ENCODE data around the gene MYDGF.
A peak's percentile ranks its signal among the peaks of the same experiment; 100 is the strongest.

MYDGF gene

GRCh38 chr19:4641132-4641531, 29.0 kb downstream of the MYDGF start:
- DNase-seq (ENCODE audit: low read depth), result no peak

- DNase-seq (ENCODE audit: low read depth), result no peak
Measured at GRCh38 chr19:4640247-4641000, 29.7 kb downstream of the MYDGF start.

- DNase-seq (ENCODE audit: low read depth), result no peak
Measured at GRCh38 chr19:4639531-4640246, 30.5 kb downstream of the MYDGF start.

- DNase-seq (ENCODE audit: low read depth), result peak; percentile 99
Measured at GRCh38 chr19:4638828-4639530, 31.2 kb downstream of the MYDGF start, which contains the start of gene TNFAIP8L1. TNFAIP8L1 (plus strand) TSS chr19:4639516; CDS start chr19:4651870, 12,354 bp downstream.

GRCh38 chr19:4638317-4638716, 31.8 kb downstream of the MYDGF start:
- no peak for DNase-seq (ENCODE audit: low read depth)

- no peak for DNase-seq (ENCODE audit: low read depth)
Measured at GRCh38 chr19:4636761-4637160, 33.4 kb downstream of the MYDGF start.

- peak; percentile 57 for DNase-seq (ENCODE audit: low read depth)
Measured at GRCh38 chr19:4636151-4636717, 33.9 kb downstream of the MYDGF start.

GRCh38 chr19:4635754-4636116, 34.4 kb downstream of the MYDGF start:
- DNase-seq (ENCODE audit: low read depth), result no peak

- peak; percentile 22 for DNase-seq (ENCODE audit: low read depth)
Measured at GRCh38 chr19:4633140-4633967, 36.8 kb downstream of the MYDGF start.

- DNase-seq (ENCODE audit: low read depth), result no peak
Measured at GRCh38 chr19:4624733-4625362, 45.3 kb downstream of the MYDGF start.

GRCh38 chr19:4624301-4624700, 45.8 kb downstream of the MYDGF start:
- DNase-seq (ENCODE audit: low read depth), result no peak

GRCh38 chr19:4622695-4623421, 47.3 kb downstream of the MYDGF start:
- no peak for DNase-seq (ENCODE audit: low read depth)

GRCh38 chr19:4620675-4621074, 49.5 kb downstream of the MYDGF start:
- no peak for DNase-seq (ENCODE audit: low read depth)

- DNase-seq (ENCODE audit: low read depth), result no peak
Measured at GRCh38 chr19:4619668-4620294, 50.4 kb downstream of the MYDGF start.

GRCh38 chr19:4618019-4618418, 52.1 kb downstream of the MYDGF start:
- DNase-seq (ENCODE audit: low read depth), result no peak

GRCh38 chr19:4613254-4613751, 56.8 kb downstream of the MYDGF start:
- no peak for DNase-seq (ENCODE audit: low read depth)

GRCh38 chr19:4609878-4610511, 60.1 kb downstream of the MYDGF start:
- DNase-seq (ENCODE audit: low read depth), result no peak
